Mesenchymal stem cell (in vitro differentiated cells and primary cell): ENCODE measurements around the gene ANKRD55.

Experiments used
- DNase-seq: peaks from one replicate; pipeline ENCODE4 v3.0.0-alpha.2; 2013
- H2AFZ ChIP-seq: one replicate; pipeline ENCODE4 v1.6.1; 2013; ENCODE audit warnings: low read depth, mild to moderate bottlenecking, control low read depth, inconsistent platforms, low read length, moderate library complexity
- H2AK5ac ChIP-seq: 2 replicates; pipeline ENCODE4 v1.6.1; 2013; ENCODE audit warnings: low read length, moderate library complexity, mild to moderate bottlenecking, inconsistent platforms; ENCODE audit not compliant: severe bottlenecking
- H2BK120ac ChIP-seq: one replicate; pipeline ENCODE4 v1.6.1; 2013; ENCODE audit warnings: low read depth, mild to moderate bottlenecking, inconsistent platforms, low read length, moderate library complexity
- H2BK12ac ChIP-seq, 2 experiments: one replicate each; pipeline ENCODE4 v1.6.1; 2013; ENCODE audit warnings: inconsistent platforms in 2 of 2, low read length in 2 of 2, mild to moderate bottlenecking in 2 of 2, moderate library complexity in 2 of 2, control low read depth in 1 of 2
- H2BK15ac ChIP-seq: one replicate; pipeline ENCODE4 v1.6.1; 2013; ENCODE audit warnings: mild to moderate bottlenecking, low read depth, inconsistent platforms; ENCODE audit not compliant: poor library complexity, severe bottlenecking
- H2BK5ac ChIP-seq: 2 replicates; pipeline ENCODE4 v1.6.1; 2013; ENCODE audit warnings: low read depth, mild to moderate bottlenecking, low read length, control low read depth, inconsistent platforms; ENCODE audit not compliant: poor library complexity, severe bottlenecking
- H3K14ac ChIP-seq, 2 experiments: one replicate each; pipeline ENCODE4 v1.6.1; 2013; ENCODE audit warnings: inconsistent platforms in 2 of 2, low read length in 2 of 2, control low read depth in 1 of 2, mild to moderate bottlenecking in 1 of 2, moderate library complexity in 1 of 2
- H3K18ac ChIP-seq, 2 experiments: one replicate each; pipeline ENCODE4 v1.6.1; 2013; ENCODE audit warnings: inconsistent platforms in 2 of 2, low read length in 2 of 2, control low read depth in 1 of 2, low read depth in 1 of 2, mild to moderate bottlenecking in 1 of 2
- H3K23ac ChIP-seq, 2 experiments: one replicate each; pipeline ENCODE4 v1.6.1; 2013; ENCODE audit warnings: inconsistent platforms in 2 of 2, low read length in 2 of 2, mild to moderate bottlenecking in 2 of 2, moderate library complexity in 2 of 2, control low read depth in 1 of 2
- H3K27ac ChIP-seq: 2 replicates; pipeline ENCODE4 v1.5.1; 2013; ENCODE audit warnings: mild to moderate bottlenecking, moderate library complexity, low read length, control low read depth, inconsistent platforms; ENCODE audit not compliant: poor library complexity, severe bottlenecking
- H3K27me3 ChIP-seq, 2 experiments: 2 replicates each; pipeline versions ENCODE4 v1.6.1 to v1.7.0; 2013; ENCODE audit warnings: low read length in 2 of 2, mild to moderate bottlenecking in 2 of 2, moderate library complexity in 2 of 2, control low read depth in 1 of 2, inconsistent platforms in 1 of 2; ENCODE audit not compliant: control insufficient read depth in 1 of 2, insufficient read depth in 1 of 2
- H3K36me3 ChIP-seq, 2 experiments: 2 replicates each; pipeline versions ENCODE4 v1.6.1 to v1.7.0; 2013; ENCODE audit warnings: low read length in 2 of 2, control low read depth in 1 of 2, inconsistent platforms in 1 of 2, low read depth in 1 of 2, mild to moderate bottlenecking in 1 of 2; ENCODE audit not compliant: insufficient read depth in 2 of 2, control insufficient read depth in 1 of 2
- H3K4ac ChIP-seq, 2 experiments: one replicate each; pipeline ENCODE4 v1.6.1; 2013; ENCODE audit warnings: inconsistent platforms in 2 of 2, low read length in 2 of 2, mild to moderate bottlenecking in 2 of 2, moderate library complexity in 2 of 2, control low read depth in 1 of 2, low read depth in 1 of 2
- H3K4me1 ChIP-seq: 2 replicates; pipeline ENCODE4 v1.6.1; 2013; ENCODE audit warnings: low read depth, low read length, control low read depth; ENCODE audit not compliant: control insufficient read depth, insufficient read depth
- H3K4me2 ChIP-seq: 2 replicates; pipeline ENCODE4 v1.6.1; 2013; ENCODE audit warnings: low read length, mild to moderate bottlenecking, inconsistent platforms; ENCODE audit not compliant: poor library complexity, severe bottlenecking
- H3K4me3 ChIP-seq, 2 experiments: 2 replicates each; pipeline versions ENCODE4 v1.5.1 to v1.7.0; 2013; ENCODE audit warnings: low read length in 2 of 2, mild to moderate bottlenecking in 2 of 2, control low read depth in 1 of 2, low read depth in 1 of 2; ENCODE audit not compliant: insufficient read depth in 1 of 2
- H3K79me1 ChIP-seq: replicated peaks from 2 replicates; pipeline ENCODE4 v1.6.1; 2013; ENCODE audit warnings: mild to moderate bottlenecking, control low read depth, low read length, inconsistent platforms; ENCODE audit not compliant: poor library complexity, severe bottlenecking
- H3K9ac ChIP-seq: 2 replicates; pipeline ENCODE4 v1.7.0; 2013; ENCODE audit warnings: mild to moderate bottlenecking, low read length, moderate library complexity
- H3K9me3 ChIP-seq: 2 replicates; pipeline ENCODE4 v1.7.0; 2013; ENCODE audit warnings: mild to moderate bottlenecking, low read length; ENCODE audit not compliant: control insufficient read depth
- H4K8ac ChIP-seq: one replicate; pipeline ENCODE4 v1.6.1; 2013; ENCODE audit warnings: inconsistent platforms, mild to moderate bottlenecking, low read length, moderate library complexity
- H4K91ac ChIP-seq: one replicate; pipeline ENCODE4 v1.6.1; 2013; ENCODE audit warnings: mild to moderate bottlenecking, low read length, inconsistent platforms
- WGBS: methylation state at CpG from one replicate; pipeline ENCODE4 v1.1.7; 2013; ENCODE audit warnings: mixed read lengths; 5-methylcytosine and 5-hydroxymethylcytosine counted together

The ANKRD55 gene

DNA sequence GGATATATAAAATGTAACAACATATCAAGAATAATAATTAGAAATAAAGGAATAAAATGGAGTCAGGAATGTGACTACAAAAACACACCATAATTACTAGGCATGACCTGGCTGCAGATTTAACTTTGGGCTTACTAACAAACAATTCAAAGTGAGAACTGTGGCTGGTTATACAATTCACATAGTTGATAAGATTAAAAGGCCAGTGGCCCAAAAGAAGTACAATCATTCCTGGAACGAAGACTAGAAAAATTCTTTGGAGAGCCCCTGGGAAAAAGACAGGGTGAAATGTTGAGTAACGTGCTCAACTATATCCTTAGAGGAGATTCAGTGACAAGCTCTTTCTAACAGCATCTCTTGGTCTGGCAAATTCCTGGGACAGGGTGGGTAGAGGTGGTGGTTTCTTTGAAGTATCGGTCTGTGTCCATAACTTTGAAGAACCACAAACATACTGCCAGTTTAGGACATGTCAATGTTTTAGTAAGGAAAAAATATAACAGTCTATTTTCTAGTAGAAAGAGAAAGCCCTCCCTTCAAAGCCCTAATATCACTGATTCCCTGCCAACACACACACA lies 163.4 kb downstream of the ANKRD55 start:
- no peak overlapping the region for H2BK12ac ChIP-seq
- H3K4me2 ChIP-seq: no peak overlapping the region
- no peaks in the 10 kb centered on the region for H3K79me1 ChIP-seq
- H2BK120ac ChIP-seq: no peak overlapping the region
- H3K9me3 ChIP-seq: no peaks in the 10 kb centered on the region
- H3K9ac ChIP-seq: no peak overlapping the region
- H3K18ac ChIP-seq: peak overlapping the region in 1 of 2 experiments; percentile 43
- H3K36me3 ChIP-seq: no peaks in the 10 kb centered on the region
- H3K14ac ChIP-seq: no peak overlapping the region
- no peak overlapping the region for H2AK5ac ChIP-seq
- no peak overlapping the region for H4K8ac ChIP-seq
- no peak overlapping the region for H2AFZ ChIP-seq
- H3K4me1 ChIP-seq: peaks cover 2% of the 10 kb centered on the region
- H2BK5ac ChIP-seq: no peak overlapping the region
- no peak overlapping the region for H3K4me3 ChIP-seq
- peak overlapping the region in 1 of 2 experiments; percentile 40 for H3K4ac ChIP-seq
- H3K23ac ChIP-seq: no peak overlapping the region
- H4K91ac ChIP-seq: no peak overlapping the region
- no peak overlapping the region for H2BK15ac ChIP-seq
- WGBS: 79% methylated on average over 2 of the region's 3 CpGs
- no peak overlapping the region for H3K27ac ChIP-seq
- DNase-seq: no peak
- no peaks in the 10 kb centered on the region for H3K27me3 ChIP-seq

- Histone ChIP-seq H3K79me1 (no peaks in the 10 kb centered on the region), H3K4ac (no peak overlapping the region)
- 95% methylated on average over 1 of the region's 3 CpGs for WGBS
These were observed 166.1 kb downstream of the ANKRD55 start for GRCh38 chr5:56066931-56067450.

GRCh38 chr5:56064984-56065383 lies 168.1 kb downstream of the ANKRD55 start:
- no peak for DNase-seq
- Histone ChIP-seq H3K9ac (no peak overlapping the region), H2BK5ac (no peak overlapping the region), H3K4me1 (peaks cover 7% of the 10 kb centered on the region), H4K91ac (no peak overlapping the region), H3K27ac (no peak overlapping the region), H4K8ac (no peak overlapping the region), H2BK15ac (no peak overlapping the region), H3K4me2 (no peak overlapping the region), H3K36me3 (no peaks in the 10 kb centered on the region), H3K27me3 (no peaks in the 10 kb centered on the region), H3K4ac (no peak overlapping the region), H3K18ac (no peak overlapping the region), H3K79me1 (no peaks in the 10 kb centered on the region), H3K9me3 (no peaks in the 10 kb centered on the region), H2BK120ac (no peak overlapping the region), H3K4me3 (no peak overlapping the region), H2AFZ (no peak overlapping the region), H2AK5ac (no peak overlapping the region), H3K14ac (no peak overlapping the region), H2BK12ac (no peak overlapping the region), H3K23ac (no peak overlapping the region)
- WGBS: 75% methylated on average over 2 of the region's 2 CpGs

More at GRCh38 chr5:56066931-56067450, 166.1 kb downstream of the ANKRD55 start:
- H3K23ac ChIP-seq: no peak overlapping the region
- no peak overlapping the region for H3K9ac ChIP-seq
- H3K36me3 ChIP-seq: no peaks in the 10 kb centered on the region
- H2BK12ac ChIP-seq: peak overlapping the region in 1 of 2 experiments; percentile 10
- peak overlapping the region; percentile 57 for H4K91ac ChIP-seq
- no peaks in the 10 kb centered on the region for H3K9me3 ChIP-seq
- no peak overlapping the region for H2BK5ac ChIP-seq
- H3K4me3 ChIP-seq: no peak overlapping the region
- H3K4me1 ChIP-seq: peaks cover 2% of the 10 kb centered on the region
- no peak overlapping the region for H2AK5ac ChIP-seq
- no peak overlapping the region for H2BK15ac ChIP-seq
- H3K27me3 ChIP-seq: no peaks in the 10 kb centered on the region
- H2AFZ ChIP-seq: no peak overlapping the region
- no peak overlapping the region for H4K8ac ChIP-seq
- H3K18ac ChIP-seq: peak overlapping the region; percentile 57 to 79
- H2BK120ac ChIP-seq: no peak overlapping the region
- H3K14ac ChIP-seq: no peak overlapping the region
- no peak overlapping the region for H3K27ac ChIP-seq
- DNase-seq: no peak
- no peak overlapping the region for H3K4me2 ChIP-seq

DNA sequence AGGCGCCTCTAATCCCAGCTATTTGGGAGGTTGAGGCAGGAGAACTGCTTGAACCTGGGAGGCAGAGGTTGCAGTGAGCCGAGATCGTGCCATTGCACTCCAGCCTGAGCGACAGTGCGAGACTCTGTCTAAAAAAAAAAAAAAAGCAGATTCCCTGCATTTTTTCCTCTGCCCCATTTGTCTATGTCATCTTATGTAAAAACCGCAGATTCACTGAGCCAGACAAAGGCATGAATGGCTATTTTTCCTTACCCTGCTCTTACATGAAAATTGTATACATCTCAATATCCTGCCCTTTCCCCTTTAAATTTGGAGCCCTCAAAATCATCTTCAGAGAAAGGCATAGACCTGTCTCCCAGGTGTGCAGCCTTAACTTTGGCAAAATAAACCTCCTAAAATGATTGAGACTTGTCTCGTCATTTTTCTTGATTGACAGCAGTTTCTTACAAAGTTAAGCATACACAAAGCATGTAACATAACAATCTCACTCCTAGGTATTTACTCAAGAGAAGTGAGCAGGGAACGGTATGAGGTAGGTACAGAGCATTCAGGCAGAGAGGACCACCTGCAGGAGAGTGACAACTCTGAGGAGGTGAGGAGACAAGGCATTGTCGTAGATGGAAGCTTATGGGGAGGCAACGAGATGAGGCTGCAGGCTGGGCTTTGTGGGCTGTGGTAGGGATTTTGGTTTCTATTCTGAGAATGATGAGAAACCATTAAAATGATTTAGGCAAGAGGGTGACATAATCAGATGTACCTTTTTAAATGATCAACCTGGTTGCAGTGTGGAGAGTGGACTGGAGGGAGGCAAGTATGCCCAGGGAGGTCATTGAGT lies 172.6 kb downstream of the ANKRD55 start:
- WGBS: 69% methylated on average over 9 of the region's 10 CpGs

More for the DNA sequence above, 172.6 kb downstream of the ANKRD55 start:
- H3K36me3 ChIP-seq: no peaks in the 10 kb centered on the region
- H3K79me1 ChIP-seq: no peaks in the 10 kb centered on the region
- peaks cover 10% of the 10 kb centered on the region for H3K4me1 ChIP-seq
- H3K4ac ChIP-seq: peak overlapping the region in 1 of 2 experiments; percentile 28
- H3K18ac ChIP-seq: peak overlapping the region; percentile 18 to 64
- H2BK15ac ChIP-seq: no peak overlapping the region
- H4K91ac ChIP-seq: peak overlapping the region; percentile 57
- H3K9me3 ChIP-seq: no peaks in the 10 kb centered on the region
- DNase-seq: peak; percentile 41
- H2BK120ac ChIP-seq: peak overlapping the region; percentile 2
- no peaks in the 10 kb centered on the region for H3K27me3 ChIP-seq
- H3K4me3 ChIP-seq: no peak overlapping the region
- no peak overlapping the region for H2AK5ac ChIP-seq
- no peak overlapping the region for H3K23ac ChIP-seq
- peak overlapping the region in 1 of 2 experiments; percentile 20 for H2BK12ac ChIP-seq
- peak overlapping the region; percentile 2 for H3K27ac ChIP-seq
- H2BK5ac ChIP-seq: no peak overlapping the region
- no peak overlapping the region for H2AFZ ChIP-seq
- no peak overlapping the region for H3K4me2 ChIP-seq
- H3K14ac ChIP-seq: no peak overlapping the region
- H3K9ac ChIP-seq: no peak overlapping the region
- peak overlapping the region; percentile 60 for H4K8ac ChIP-seq
